IPS DF 4.7 (cell line): ENCODE data around the gene MAPK6.
"Not testable (repeated sequence)": the region's sequence is repeated elsewhere in the genome, so short reads cannot be mapped to it uniquely, and the experiment has no call there.

Experiments
- DNase-seq: peaks from one replicate; pipeline ENCODE4 v3.0.0-alpha.2; 2013; ENCODE audit warnings: low spot score; ENCODE audit errors: extremely low read depth

The MAPK6 gene

DNA sequence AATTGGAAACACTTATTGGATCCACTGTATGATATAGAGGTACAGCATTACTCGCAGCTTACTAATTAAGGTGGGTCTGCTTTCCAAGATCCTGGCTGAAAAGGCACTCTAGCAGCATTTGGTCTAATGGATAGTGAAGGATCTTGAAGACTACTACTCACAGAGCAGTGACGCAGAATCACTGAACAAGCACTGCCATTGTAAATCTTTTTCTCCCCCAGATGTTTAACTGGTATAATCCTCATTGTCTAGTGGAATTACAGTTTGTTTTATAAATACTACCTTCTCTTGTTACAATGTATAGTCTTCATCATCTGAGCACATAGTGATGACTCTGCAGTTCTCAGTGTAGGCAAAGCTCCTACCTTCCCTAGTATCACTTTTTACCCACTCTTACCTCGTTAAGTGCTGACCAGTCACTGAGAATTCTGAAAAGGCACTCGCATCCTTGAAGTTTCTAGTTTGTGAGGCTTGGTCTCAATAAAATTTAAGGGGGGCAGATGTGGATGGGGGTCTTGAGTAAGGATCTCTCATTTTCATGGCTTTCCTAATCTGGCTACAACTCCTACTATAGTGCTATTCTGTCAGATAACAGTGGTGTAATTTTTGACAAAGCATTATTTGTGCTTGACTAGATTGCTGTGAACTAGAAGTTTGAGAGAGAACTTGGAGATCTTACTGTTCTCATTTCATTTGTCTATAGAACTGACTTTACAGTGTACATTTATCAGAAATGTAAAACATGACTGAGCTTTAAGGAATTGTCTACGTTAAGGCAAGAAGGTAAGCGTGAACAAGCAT is 23.2 kb downstream of the MAPK6 start:
- DNase-seq: no peak

DNA sequence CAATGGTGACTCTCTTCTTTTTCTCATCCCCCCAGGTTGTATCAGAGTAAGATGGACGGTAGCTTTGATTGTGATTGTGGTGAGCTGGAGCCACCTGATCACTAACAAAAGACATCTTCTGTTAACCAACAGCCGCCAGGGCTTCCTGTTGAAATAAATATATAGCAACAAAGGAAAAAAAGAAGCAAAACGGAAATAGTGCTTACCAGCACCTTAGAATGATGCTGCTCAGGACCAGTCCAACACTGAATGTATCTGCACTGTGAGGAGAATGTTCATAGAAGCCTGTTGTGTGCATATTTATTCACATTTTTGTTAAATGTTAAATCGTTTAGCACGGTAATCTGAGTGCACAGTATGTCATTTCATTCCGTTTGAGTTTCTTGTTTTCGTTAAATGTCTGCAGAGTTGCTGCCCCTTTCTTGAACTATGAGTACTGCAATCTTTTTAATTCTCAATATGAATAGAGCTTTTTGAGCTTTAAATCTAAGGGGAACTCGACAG is 26.8 kb downstream of the MAPK6 start:
- not testable (repeated sequence) for DNase-seq

DNA sequence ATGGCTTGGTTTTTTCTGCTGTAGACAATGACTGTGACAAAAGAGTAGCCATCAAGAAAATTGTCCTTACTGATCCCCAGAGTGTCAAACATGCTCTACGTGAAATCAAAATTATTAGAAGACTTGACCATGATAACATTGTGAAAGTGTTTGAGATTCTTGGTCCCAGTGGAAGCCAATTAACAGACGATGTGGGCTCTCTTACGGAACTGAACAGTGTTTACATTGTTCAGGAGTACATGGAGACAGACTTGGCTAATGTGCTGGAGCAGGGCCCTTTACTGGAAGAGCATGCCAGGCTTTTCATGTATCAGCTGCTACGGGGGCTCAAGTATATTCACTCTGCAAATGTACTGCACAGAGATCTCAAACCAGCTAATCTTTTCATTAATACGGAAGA is 27.5 kb downstream of the MAPK6 start:
- DNase-seq: not testable (repeated sequence)

DNA sequence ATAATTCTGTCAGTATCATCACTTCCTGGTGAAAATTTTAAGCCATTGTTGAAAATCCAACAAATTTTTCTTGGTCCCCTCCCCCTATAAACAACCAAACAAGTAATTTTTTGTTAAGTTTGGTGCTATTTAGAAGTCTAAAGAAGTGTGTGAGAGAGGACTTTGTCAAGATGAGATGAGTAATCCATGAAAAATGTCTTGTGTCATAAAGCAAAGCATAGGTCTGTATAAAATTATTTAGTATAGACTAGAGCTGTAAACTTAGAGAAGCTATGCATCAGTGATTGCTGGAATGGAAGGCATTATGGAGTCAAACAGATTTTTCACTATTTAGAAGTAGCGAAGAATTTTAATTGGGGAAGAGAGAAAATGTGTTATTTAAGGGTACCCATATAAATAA is 31.4 kb downstream of the MAPK6 start:
- DNase-seq: no peak

DNA sequence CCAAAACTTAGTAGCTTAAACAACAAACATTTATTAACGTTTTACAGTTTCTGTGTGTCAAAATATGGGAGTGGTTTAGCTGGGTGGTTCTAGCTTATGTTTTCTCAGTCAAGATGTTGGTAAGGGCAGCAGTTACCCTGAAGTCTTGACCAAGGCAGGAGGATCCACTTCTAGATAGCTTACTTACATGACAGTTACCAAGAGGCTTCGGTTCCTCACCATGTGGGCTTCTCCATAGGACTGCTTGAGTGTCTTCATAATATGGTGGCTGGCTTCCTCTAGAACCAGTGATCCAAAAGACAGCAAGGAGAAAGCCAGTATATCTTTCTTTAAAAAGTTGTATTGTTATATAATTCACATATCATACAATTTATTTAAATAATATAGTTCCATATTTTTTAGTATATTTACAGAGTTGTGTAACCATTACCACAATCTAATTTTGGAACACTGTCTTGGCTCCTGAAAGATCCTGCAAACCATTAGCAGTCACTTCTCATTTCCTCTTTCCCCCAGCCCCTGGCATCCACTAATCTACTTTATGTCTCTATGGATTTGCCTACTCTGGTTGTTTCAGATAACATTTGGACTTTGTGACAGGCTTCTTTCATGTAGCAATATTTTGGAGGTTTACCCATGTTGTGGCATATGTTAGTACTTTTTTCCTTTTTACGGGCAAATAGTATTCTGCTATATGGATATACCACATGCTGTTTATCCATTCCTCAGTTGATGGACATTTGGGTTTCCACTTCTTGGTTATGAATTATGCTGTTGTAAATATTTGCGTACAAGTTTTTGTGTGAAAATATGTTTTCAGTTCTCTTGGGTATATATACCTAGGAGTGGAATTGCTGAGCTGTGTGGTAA is 33.3 kb downstream of the MAPK6 start:
- no peak for DNase-seq

DNA sequence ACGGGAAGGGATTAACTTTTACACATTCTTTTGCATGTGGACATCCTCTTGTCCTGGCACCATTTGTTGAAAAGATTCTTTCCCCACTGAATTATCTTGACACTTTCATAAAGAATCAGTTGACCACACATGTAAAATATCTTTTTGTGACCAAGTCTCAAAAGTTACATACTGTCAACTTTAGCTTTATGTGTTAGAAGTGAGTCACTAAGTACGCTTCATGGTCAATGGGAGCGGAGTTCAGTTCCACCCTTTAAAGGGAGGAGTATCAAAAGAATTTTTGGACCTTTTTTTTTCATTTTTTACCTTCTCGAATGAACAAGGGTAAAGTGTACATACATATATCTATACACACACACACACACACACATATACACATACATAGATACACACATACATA is 35.4 kb downstream of the MAPK6 start:
- no peak for DNase-seq

DNA sequence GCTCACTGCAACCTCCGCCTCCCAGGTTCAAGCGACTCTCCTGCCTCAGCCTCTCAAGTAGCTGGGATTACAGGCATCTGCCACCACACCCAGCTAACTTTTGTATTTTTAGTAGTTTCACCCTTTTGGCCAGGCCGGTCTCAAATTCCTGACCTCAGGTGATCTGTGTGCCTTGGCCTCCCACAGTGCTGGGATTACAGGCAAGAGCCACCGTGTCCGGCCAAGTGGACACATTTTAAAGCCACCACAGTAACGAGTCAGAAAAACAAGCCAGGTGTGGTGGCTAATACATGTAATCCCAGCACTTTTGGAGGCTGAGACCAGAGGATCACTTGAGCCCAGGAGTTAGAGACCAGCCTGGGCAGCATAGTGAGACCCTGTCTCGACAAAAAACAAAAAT is 35.8 kb downstream of the MAPK6 start:
- DNase-seq: not testable (repeated sequence)

DNA sequence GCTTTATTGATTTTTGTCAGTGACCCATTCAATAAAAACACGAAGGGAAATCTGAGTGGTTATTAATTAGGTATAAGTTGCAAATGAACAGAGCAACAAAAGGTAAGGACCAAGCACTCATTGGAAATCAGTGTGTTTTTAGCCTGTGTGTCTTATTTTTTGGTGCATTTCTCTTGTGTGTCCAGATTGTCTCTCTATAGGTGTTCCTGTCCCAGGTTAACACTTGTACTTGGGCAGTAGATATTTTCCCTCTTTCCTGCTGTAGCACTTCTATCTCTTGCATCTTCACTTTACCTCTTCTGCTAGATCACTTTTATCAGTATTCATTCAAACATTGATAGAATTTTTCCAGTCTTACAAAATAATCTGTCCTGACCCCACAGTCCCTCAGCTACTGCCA is 37.0 kb downstream of the MAPK6 start:
- no peak for DNase-seq

DNA sequence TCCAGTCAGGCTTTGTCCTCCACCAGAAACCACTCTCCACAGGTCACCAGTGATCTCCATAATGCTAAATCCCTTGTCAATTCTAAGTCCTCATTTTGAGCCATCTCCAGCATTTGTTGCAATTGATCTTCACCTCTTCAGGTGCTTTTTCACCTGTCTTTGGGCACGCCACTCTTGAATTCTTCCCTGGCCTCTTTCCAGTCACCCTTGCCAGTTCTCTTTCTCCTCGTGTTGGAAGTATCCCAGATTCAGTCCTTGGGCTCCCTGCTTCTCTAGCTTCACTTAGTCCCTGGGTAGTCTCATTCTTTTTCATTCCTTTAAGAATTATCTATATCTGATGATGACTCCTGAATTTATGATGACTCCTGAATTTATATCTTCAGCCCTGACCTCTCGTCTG is 37.5 kb downstream of the MAPK6 start:
- DNase-seq: no peak

DNA sequence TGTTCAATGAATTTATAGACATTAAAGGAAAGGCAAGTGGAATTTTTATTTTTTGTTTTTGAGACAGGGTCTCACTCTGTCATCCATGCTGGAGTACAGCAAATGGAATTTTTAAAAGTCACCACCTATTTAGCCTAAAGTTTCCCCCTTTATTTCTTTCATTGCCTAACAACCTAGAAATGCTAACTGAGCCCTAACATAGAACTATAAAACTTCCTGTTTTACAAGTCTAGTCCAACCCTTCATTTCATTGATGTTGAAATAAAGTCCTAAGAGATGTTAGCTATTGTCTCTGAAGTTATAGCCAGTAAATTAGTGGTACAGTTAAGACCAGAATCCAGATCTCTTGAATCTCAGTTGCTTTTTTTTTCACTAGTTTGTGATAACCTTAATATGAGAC is 39.0 kb downstream of the MAPK6 start:
- DNase-seq: no peak

DNA sequence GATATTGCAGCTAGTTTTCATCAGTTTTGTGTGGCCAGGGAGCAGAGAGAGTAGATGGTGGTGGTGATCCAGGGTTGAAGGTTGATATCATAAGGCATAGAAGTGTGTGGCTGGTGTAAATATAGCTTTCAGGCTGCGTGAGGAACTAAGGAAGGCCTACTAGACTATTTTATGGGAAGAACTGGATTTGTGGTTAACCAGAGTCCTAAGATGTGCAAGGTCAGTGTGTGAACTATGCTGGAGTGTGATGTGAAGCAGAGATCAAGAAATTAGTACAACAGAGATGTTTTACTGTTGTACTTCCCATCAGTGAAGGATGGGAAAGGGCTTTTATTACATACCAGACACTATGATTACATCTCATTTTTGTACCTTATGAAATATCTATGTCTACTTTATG is 41.5 kb downstream of the MAPK6 start:
- DNase-seq: no peak

DNA sequence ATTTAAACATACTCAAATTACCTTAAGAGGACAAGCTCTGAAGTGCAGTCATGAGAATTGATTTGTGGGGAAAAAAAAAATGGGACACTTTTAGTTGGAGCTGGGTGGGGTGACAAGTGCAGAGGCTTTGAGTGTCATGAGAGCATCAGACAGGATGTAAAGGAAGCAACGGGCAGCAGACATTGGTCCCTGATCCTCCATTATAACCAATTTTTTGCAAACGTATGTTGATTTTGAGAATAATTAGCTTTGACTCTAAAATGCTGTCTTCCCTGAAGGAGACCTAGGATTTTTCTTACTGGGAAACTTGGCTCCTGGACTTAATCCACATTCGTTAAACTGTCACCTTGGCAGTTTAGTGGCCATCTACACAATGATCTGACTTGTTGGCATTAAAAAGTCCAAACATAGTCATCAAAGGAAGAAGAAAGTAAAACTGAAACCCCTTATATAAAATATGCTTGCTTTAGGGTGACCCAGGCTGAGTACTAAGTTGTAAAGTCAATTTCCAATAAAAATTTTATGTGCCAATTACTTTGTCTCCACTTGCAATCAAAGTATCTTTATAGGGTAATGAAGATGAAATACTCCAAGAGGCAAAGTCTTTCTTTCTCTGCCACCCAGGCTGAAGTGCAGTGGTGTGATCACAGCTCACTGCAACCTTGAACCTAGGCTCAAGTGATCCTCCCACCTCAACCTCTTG is 48.0 kb downstream of the MAPK6 start:
- no peak for DNase-seq

DNA sequence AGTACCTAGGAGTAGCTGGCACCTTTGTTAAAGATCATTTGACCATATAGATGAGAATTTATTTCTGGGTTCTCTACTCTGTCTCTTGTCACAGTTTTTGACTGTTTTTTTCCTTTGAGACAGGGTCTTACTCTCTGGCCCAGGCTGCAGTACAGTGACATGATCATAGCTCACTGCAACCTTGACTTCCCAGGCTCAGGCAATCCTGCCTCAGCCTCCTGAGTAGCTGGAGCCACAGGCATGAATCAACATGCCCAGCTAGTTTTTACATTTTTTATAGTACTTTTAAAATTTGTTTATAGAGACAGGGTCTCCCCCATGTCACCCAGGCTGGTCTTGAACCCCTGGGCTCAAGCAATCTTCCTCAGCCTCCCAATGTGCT is 48.5 kb downstream of the MAPK6 start:
- no peak for DNase-seq

DNA sequence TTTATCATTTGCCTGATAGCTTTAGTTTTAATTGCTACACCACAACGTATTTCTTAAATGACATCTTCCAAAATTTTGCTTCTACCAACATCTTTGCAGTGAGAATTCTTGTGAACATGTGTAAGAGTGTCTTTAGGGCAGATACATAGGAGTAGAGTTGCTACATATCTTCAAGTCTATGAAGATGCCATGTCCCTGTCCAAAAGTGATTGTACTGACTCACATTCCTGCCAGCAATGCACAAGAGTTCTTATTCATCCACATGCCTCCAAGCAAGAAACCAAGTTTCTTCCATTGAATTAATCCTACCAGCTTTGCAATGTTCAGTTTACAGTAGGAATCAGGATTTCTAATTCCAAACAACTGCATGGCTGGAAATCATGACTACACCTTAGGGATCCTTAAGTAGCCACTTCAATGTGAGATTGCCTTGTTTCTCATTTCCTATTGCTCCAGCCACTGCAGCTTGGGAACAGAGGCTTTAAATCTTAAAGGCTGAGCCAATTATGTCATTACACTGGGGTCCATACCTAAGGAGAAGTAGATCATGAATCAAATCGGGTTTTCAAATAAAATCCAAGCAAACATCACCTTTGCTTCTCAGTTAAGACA is 49.1 kb downstream of the MAPK6 start:
- DNase-seq: no peak

DNA sequence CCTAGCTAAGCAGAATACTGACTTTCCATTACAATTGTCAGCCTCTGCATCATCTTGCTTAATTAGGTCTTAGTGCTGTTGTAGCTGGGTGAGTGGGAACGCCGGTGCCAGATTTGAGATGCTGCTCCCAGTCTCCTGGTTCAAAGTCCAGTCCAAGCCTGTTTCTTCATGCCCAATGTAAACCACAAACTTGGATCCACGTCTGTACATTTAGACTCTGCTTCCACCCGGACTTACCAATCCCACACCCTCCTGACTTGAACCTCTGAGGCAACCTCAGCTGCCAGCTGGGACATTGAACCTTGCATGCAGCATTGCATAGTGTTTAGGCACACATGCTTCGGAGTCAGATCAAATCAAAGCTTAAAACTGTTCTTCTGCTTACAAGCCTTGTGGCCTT is 50.5 kb downstream of the MAPK6 start:
- no peak for DNase-seq

DNA sequence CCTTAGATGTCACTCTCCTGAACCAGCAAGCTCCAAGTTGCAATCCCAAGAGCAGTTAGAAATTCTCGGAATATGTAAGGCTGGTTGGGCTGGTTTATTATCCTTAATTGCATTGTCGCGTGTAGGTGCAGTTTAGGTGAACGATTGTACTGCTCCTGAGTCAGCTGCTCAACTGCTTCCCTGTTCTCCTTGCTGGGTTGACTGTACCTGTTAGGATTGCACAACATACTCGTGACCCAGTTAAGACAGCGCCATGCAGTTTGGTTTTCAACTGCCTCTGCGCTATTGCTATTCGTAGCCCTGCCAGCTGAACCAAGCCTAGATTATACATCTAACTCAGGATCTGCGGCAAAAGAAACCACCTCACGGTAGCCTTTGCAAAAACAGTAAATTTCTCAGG is 52.6 kb downstream of the MAPK6 start:
- no peak for DNase-seq

DNA sequence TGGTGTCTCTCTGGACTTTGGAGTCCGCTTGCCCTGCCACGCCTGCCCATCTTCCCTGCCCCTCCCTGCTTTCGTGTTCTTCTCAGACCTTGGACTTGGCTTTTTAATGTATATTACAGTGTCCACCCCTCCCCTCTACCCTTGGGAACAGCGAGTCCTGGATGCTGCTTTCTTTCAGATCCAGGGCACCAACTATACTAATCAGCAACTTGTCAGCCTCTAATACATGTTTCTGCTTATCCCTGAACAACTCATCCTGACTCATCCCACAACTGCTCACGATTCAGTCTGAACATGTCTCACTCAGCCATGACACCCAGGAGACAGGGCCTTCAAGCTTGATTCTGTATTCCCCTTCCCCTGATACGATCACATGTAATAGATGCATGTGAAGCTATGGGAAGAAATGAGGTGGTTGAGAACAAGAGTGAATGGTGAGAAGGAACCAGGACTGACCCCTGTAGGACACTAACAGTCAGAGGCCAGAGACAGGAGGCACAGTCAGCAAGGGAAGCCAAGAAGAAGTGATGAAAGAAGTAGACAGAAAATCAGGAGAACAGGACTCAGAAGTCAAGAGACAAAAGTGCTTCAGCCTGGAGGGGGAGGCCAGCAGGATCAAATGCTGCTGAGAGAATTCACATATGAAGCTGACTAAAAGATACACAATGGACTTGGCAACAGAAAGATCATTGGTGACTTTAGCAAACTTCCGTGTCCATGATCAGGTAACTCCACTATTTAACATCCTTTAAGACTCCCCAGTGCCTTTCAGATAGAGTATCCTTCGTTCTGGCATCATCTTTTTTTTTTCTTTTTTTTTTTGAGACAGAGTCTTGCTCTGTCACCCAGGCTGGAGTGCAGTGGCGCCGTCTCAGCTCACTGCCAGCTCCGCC is 58.1 kb downstream of the MAPK6 start:
- no peak for DNase-seq

DNA sequence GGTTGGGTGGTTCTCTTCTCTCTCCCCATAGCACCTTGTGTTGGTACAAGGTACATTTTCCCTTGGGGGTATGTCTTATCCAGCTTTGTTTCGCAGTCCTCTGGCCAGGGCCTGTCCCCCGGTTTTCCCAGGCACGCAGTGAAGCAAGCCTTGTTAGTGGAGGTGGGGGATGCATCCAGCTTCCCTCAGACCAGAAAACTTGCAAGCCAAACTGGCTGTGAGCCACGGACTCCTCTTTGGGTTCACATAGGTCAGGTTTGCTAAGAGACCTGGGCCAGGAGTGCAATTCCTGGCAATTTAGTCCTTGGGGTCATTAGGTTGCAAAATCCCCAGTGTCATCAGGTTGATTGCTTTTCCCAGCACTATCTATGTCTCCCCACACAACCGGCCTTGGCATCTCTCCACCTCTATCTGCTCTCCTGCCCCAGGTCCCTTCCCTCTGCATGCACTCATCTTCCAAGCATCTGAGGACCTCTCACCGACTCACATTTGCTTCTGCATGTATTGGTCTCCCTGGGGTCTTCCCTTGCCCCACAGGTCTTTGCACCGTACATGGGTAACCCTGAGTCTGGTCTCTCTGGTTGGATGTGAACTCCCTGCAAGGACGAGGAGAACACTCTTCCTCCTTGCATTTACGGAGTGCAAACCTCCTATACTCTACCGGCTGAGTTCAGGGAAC is 59.3 kb downstream of the MAPK6 start:
- no peak for DNase-seq

DNA sequence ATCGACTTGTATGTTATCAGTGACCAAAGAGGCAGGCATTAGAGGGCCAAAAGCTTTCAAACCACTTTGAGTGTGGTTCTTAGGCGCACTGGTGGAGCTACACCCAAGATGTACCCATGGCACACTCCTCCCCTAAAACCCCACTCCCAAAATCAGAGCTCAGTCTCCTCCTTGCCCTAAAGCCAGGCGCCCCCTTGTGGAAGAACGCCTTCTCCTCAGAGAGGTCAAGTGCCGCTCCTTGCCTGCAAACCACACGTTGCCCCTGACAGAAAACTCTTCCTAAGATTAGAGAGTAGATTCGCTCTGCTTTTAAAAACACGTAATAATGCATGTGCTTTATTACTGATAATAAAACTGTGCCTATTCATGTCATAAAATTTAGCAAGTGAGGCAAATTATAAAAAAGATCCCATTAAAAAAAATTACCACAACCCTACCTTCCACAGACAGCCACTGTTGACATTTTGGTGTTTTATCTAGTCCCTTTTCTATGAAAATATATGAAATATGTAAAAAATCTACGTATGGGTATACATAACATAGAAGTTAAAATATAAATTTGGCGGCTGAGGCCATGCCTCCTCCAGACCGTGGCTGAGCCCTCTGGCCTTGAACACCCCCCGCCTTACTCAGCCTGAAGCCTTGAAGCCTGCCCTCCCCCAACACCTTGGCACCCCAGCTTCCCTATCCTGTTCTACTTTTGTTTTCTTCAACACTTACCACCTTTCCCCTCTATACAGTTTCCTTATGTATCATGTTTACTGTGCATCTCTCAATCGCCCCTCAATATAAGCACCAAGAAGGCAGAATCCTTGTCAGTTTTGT is 60.1 kb downstream of the MAPK6 start:
- DNase-seq: peak; percentile 51
